HG03103 (cell line): ENCODE measurements around the gene CSGALNACT2.

Experiments used
- ATAC-seq: cut with Tn5 transposase; IDR thresholded peaks from one replicate; pipeline ENCODE4 v1.9.1; 2021; ENCODE audit warnings: low read depth; ENCODE audit not compliant: unreplicated experiment

The CSGALNACT2 gene

GRCh38 chr10:43123361-43124093 is 14.7 kb upstream of the CSGALNACT2 start:
- ATAC-seq: no peak

- ATAC-seq: no peak
Measured at GRCh38 chr10:43124094-43124521, 14.1 kb upstream of the CSGALNACT2 start.

DNA sequence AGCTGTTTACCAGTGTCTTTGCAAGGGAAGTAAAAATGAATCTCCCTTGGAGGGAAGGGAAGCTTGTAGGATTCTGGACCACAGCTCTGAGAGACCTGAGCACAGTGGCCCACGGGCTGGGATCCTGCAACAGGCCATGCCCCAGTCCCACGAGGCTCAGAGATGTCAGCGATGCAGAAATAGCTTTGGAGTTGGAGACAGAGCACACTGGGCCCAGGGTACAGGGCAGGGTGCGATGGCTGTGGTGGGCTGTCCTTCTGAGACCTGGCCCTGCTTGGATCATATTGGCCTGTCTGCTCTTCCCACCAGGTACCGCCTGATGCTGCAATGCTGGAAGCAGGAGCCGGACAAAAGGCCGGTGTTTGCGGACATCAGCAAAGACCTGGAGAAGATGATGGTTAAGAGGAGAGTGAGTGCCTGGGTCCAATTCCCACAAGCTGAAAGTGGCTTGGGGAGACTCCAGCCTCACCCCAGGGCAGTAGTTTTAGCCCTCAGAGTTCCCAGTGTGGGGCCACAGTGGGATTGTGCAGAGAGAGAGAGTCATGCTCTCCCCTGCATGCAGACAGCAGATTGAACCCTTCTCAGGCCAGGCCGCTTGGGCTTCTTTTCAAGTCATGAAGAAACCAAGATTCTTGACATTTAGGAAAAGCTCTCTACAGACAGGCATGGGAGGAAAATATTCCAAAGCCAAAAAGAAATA is 13.5 kb upstream of the CSGALNACT2 start:
- no peak for ATAC-seq

DNA sequence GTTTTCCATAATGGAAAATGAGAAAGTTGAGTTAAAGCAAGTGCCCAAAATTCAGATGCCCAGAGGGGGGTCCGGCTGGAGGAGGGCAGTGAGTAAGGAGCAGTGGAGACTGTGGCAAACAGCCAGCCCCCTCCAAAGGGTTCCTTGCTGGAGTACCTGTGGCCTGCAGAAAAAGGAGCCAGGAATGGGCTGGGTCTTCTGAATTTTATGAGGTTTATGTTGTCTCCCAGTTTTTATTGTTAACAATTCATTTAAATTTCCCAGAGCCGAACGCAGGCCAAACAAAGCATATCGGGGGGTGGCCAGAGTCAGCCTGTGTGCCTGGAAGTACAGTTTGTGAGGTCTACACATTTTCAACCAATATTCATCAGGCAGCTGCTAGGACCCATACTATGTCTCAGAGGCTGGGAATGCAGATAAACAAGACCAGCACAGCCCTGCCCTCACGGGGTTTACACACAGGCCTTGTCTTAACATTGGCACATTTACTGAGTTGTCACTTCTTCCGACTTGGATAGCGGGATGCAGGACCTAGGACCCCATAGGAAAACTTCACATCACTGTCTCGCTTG is 12.9 kb upstream of the CSGALNACT2 start:
- no peak for ATAC-seq

GRCh38 chr10:43125881-43126731 is 12.1 kb upstream of the CSGALNACT2 start:
- no peak for ATAC-seq

- peak; percentile 38 for ATAC-seq
Measured at GRCh38 chr10:43126759-43127424, 11.4 kb upstream of the CSGALNACT2 start.

- no peak for ATAC-seq
Measured at GRCh38 chr10:43127442-43127841, 10.8 kb upstream of the CSGALNACT2 start.

- ATAC-seq: no peak
Measured at GRCh38 chr10:43128331-43128730, 9.9 kb upstream of the CSGALNACT2 start.

DNA sequence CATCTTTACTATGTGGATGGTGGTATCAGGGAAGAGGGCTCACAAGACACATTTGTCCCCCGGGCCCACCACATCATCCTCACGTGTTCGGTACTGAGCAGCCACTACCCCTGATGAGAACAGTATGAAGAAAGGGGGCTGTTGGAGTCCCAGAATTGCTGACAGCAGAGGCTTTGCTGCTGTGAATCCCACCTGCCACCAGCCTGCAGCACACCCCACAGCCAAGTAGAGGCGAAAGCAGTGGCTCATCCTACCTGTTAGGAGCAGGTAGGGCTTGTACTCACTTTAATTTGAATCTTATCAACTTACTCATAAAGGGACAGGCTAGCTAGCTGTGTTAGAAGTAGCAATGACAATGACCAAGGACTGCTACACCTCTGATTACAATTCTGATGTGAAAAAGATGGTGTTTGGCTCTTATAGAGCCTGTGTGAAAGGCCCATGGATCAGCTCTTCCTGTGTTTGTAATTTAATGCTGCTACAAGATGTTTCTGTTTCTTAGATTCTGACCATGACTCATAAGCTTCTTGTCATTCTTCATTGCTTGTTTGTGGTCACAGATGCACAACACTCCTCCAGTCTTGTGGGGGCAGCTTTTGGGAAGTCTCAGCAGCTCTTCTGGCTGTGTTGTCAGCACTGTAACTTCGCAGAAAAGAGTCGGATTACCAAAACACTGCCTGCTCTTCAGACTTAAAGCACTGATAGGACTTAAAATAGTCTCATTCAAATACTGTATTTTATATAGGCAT is 9.1 kb upstream of the CSGALNACT2 start:
- peak; percentile 80 for ATAC-seq

DNA sequence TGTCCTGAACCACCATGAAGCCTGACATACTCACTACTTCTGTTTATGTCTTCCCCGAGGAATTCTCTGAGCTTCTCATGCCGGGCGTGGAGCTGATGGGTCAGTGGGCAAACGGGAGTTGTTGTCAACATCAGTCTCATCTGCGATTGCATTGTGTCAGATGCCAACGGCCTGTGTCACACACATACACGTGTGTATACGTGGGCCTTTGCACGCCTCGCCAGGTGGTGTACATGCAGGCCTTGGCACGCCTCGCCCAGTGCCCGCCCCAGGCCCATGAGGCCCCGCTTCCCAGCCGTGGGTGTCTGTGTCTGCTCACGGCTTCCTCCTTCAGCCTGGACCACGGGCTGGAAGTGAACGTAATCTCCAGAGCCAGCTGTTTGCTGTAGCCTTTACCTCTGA is 7.5 kb upstream of the CSGALNACT2 start:
- ATAC-seq: no peak

DNA sequence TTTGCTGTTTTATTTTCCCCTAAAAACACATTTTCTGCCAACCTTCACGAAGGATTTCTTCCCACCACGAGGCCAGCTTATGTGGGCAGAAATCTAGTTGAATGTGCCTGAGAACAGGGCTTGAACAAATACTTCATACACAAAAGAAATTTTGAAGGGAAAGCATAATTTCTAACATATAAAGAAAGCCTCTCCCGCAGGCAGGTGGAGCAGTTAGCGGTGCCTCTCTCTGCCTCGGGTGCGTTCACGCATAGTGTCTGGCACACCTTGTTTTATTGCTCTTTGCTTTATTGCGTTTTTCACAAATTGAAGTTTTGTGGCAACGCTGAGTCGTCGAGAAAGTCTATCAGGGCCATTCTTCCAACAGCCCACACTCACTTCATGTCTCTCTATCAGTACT is 7.0 kb upstream of the CSGALNACT2 start:
- no peak for ATAC-seq

GRCh38 chr10:43131906-43132305 is 6.3 kb upstream of the CSGALNACT2 start:
- ATAC-seq: no peak

DNA sequence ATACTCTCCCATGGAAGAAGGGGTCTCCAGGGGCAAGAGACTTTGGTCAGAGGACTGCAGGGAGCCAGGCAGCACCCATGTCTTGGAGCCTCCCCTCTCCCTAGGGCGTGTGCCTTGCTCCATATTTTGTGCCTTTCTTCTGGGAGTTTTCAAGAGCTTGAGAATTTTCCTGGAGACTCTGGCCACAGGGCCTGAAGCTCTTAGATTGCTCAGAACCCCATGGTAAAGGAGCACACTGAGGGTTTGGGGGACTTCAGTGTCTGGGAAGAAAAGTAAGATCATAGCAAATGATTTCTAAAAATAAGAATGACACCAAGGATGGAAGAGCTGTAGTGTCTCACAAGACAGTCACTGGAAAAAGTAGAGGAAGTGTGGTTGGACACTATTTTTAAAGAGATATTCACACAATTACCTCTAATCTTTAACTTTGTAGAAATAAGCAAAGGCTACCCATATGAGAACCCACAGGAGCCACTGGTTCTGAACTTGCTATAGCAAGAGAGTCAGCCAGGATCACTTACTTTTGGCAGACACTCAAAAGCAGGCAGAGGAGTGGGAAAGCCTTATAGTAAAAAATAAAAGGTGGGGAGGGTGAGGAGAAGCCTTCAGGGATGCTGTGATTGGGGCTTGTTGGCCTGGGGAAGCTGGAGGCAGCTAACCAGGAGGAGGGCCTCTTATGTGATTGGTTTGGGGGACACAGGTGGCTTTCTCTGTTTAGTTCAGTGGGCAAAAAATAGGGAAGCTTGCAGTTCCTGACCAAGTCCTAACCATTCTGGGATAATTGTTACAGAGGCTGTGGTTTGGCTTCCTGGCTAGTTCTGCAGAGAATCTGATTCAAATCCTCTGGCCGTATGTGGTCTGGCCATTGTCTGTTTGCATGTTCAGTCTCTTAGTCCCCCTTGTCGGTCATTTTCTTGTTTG is 5.1 kb upstream of the CSGALNACT2 start:
- ATAC-seq: no peak

DNA sequence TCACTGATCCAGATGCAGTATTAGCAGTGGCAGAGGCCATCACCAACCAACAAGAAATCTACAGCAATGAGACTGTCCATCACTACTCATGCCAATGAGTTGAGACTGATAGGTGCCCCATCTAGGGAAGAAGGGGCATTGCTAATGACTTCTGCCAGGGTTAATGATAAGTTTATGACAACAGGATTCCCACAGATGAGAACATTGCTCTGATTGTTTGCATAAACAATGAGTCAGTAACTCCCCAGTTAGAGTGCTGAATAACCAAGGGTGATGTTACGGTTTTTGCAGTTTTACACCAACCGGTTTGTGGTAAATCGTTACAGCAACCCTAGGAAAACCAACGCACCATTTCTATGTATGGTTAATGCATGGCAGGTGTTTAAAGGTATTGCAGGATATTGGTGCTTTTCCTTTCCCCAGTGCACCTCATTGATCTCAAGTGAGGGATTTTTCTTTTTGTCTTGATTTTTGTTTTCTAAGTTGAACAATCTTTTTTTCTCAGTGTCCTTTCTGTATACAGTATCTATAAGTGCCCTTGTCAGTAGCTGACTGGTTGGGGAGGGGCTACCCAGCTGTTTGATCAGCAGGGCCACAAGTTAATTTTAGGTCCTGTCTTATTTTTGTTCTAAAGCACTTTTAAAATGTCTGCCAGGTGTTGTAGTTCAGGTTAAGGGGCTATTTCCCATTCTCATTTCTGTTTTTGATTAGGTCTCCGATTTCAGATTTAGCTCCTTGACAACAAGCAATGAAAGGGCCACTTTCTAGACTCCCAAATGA is 3.9 kb upstream of the CSGALNACT2 start:
- ATAC-seq: no peak

DNA sequence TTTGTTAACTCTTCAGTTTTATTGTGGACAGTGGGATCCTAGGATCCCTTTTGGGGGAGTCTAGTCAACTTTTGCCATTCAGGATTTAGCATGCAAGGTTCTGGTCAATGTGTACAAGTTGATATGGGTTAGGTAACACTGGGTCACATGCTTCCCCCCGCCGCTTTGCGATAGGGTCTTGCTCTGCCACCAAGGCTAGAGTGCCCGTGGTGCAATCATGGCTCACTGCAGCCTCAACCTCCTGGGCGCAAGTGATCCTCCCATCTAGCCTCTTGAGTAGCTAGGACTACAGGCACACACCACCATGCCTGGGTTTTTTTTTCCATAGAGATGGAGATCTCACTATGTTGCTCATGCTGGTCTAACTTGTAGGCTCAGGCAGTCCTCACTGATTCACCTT is 3.2 kb upstream of the CSGALNACT2 start:
- ATAC-seq: no peak

DNA sequence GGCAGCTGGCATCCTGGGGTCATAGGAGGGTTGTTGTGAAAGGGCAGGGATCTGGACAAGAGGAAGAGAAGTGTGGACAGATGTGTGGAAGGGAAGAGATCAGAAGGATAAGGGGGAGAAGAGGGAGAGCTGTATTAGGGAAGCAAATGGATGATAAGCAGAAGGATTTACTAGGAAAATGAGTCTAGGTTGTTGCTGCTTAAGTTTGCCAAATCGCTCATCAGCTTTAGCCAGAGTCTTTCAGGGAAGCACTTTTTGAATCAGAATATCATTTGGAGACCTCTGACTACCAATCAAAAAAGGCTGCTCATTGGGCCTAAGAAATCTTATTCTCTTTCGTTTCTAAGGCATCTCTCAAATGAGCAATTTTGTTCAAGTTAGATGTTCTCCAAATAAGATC is 2.6 kb upstream of the CSGALNACT2 start:
- ATAC-seq: no peak

- ATAC-seq: no peak
Measured at GRCh38 chr10:43136432-43136831, 1.8 kb upstream of the CSGALNACT2 start.
